GM08714 (cell line): ENCODE data around the gene BAIAP3.
"Not testable (repeated sequence)": the region's sequence is repeated elsewhere in the genome, so short reads cannot be mapped to it uniquely, and the experiment has no call there.

Experiments
- H3K4me3 ChIP-seq: fragments of 200-500 bp; sonication (Bioruptor generic); 2 replicates; pipeline ENCODE4 v1.5.1; 2014; ENCODE audit warnings: mild to moderate bottlenecking, low read length, inconsistent platforms
- ZNF274 ChIP-seq: IDR thresholded peaks from 2 replicates; pipeline ENCODE4 v1.6.1; 2012; ENCODE audit warnings: mild to moderate bottlenecking, low read depth, low read length

The BAIAP3 gene

GRCh38 chr16:1333149-1333812, at the start of gene BAIAP3:
Gene BAIAP3 (plus strand): TSS chr16:1333645. CDS start chr16:1338550, 4,905 bp downstream.
- no peak for TF ChIP-seq ZNF274
- no peak within 1 kb of the TSS for H3K4me3 ChIP-seq

GRCh38 chr16:1283996-1284616, 49.3 kb upstream of the BAIAP3 start:
- H3K4me3 ChIP-seq, result no peak overlapping the region
- TF ChIP-seq ZNF274, result no peak

- H3K4me3 ChIP-seq, result no peak overlapping the region
- no peak for TF ChIP-seq ZNF274
These were observed 47.6 kb upstream of the BAIAP3 start for GRCh38 chr16:1285669-1286512.

GRCh38 chr16:1286513-1287094, 46.8 kb upstream of the BAIAP3 start:
- H3K4me3 ChIP-seq, result no peak overlapping the region
- no peak for TF ChIP-seq ZNF274

GRCh38 chr16:1287982-1288670, 45.3 kb upstream of the BAIAP3 start:
- no peak for TF ChIP-seq ZNF274
- H3K4me3 ChIP-seq, result no peak overlapping the region

- no peak overlapping the region for H3K4me3 ChIP-seq
- no peak for TF ChIP-seq ZNF274
These were observed 44.5 kb upstream of the BAIAP3 start for GRCh38 chr16:1288813-1289476.

- no peak for TF ChIP-seq ZNF274
- H3K4me3 ChIP-seq, result no peak overlapping the region
These were observed 44.0 kb upstream of the BAIAP3 start for GRCh38 chr16:1289477-1289866.

- no peak for TF ChIP-seq ZNF274
- no peak overlapping the region for H3K4me3 ChIP-seq
These were observed 43.4 kb upstream of the BAIAP3 start for GRCh38 chr16:1290063-1290501.

- no peak for TF ChIP-seq ZNF274
- H3K4me3 ChIP-seq, result no peak overlapping the region
These were observed 42.4 kb upstream of the BAIAP3 start for GRCh38 chr16:1290860-1291575.

GRCh38 chr16:1291576-1291974, 41.9 kb upstream of the BAIAP3 start:
- H3K4me3 ChIP-seq, result no peak overlapping the region
- TF ChIP-seq ZNF274, result no peak

GRCh38 chr16:1292208-1292607, 41.2 kb upstream of the BAIAP3 start:
- not testable (repeated sequence) for H3K4me3 ChIP-seq

- H3K4me3 ChIP-seq, result not testable (repeated sequence)
These were observed 40.6 kb upstream of the BAIAP3 start for GRCh38 chr16:1292808-1293207.

- TF ChIP-seq ZNF274, result no peak
- no peak overlapping the region for H3K4me3 ChIP-seq
These were observed 39.4 kb upstream of the BAIAP3 start for GRCh38 chr16:1293921-1294656.
